NCI-H146 treated with DMSO at 0.1 percent for 48 hours (cell line): ENCODE results near the gene STN1.

ENCODE experiments used
- DNase-seq: peaks from one replicate; lab custom pipeline; 2025; ENCODE audit not compliant: unreplicated experiment; lab: John Stamatoyannopoulos, UW

Gene STN1

GRCh38 chr10:103895411-103896186 lies 22.4 kb downstream of the STN1 start:
- DNase-seq, result peak; percentile 8

GRCh38 chr10:103894441-103894864 lies 23.5 kb downstream of the STN1 start:
- DNase-seq, result no peak

- no peak for DNase-seq
Observed at GRCh38 chr10:103893817-103894216, 24.2 kb downstream of the STN1 start.

- no peak for DNase-seq
Observed at GRCh38 chr10:103892181-103892580, 25.8 kb downstream of the STN1 start.

GRCh38 chr10:103890688-103891087 lies 27.3 kb downstream of the STN1 start:
- no peak for DNase-seq

GRCh38 chr10:103890194-103890658 lies 27.8 kb downstream of the STN1 start:
- DNase-seq, result no peak

GRCh38 chr10:103889121-103889720 lies 28.8 kb downstream of the STN1 start:
- no peak for DNase-seq

- DNase-seq, result peak; percentile 38
Observed at GRCh38 chr10:103888113-103888841, 29.7 kb downstream of the STN1 start.

- no peak for DNase-seq
Observed at GRCh38 chr10:103885617-103886016, 32.4 kb downstream of the STN1 start.

- peak; percentile 62 for DNase-seq
Observed at GRCh38 chr10:103884681-103885139, 33.3 kb downstream of the STN1 start.

GRCh38 chr10:103882285-103883007 lies 35.5 kb downstream of the STN1 start:
- DNase-seq, result no peak

- peak; percentile 28 for DNase-seq
Observed at GRCh38 chr10:103881416-103882284, 36.3 kb downstream of the STN1 start.

GRCh38 chr10:103879831-103880230 lies 38.2 kb downstream of the STN1 start:
- DNase-seq, result no peak

- no peak for DNase-seq
Observed at GRCh38 chr10:103879409-103879808, 38.6 kb downstream of the STN1 start.

GRCh38 chr10:103877861-103878260 lies 40.1 kb downstream of the STN1 start:
- DNase-seq, result no peak

GRCh38 chr10:103876155-103876554 lies 41.8 kb downstream of the STN1 start:
- no peak for DNase-seq

GRCh38 chr10:103874730-103875129 lies 43.3 kb downstream of the STN1 start:
- no peak for DNase-seq

- DNase-seq, result no peak
Observed at GRCh38 chr10:103872137-103872931, 45.6 kb downstream of the STN1 start.

- DNase-seq, result no peak
Observed at GRCh38 chr10:103871006-103871405, 47.0 kb downstream of the STN1 start.
